HepG2 (cell line): Measurements from ENCODE around the gene ZNF660.

ENCODE experiments used
- EP300 ChIP-seq, 3 experiments: sonication (generic) in 1 of 3; formaldehyde crosslinking in 1 of 3; IDR thresholded peaks; 2 replicates each; pipeline versions ENCODE4 v1.5.1 to v1.6.1; 2011 to 2020; ENCODE audit warnings: low read depth in 2 of 3, low read length in 2 of 3, borderline replicate concordance in 1 of 3, improper control_type of control experiment in 1 of 3, mild to moderate bottlenecking in 1 of 3, missing genetic modification reagents in 1 of 3, moderate library complexity in 1 of 3
- TF ChIP-seq, protein P1 (sequence below): sonication (generic); formaldehyde crosslinking; IDR thresholded peaks from 2 replicates; pipeline ENCODE4 v1.5.0; 2020; ENCODE audit warnings: mild to moderate bottlenecking, missing genetic modification reagents, moderate library complexity
- TF ChIP-seq, protein P2 (sequence below): sonication (generic); formaldehyde crosslinking; IDR thresholded peaks from 2 replicates; pipeline ENCODE4 v1.4.0; 2020; ENCODE audit warnings: missing genetic modification reagents

DNA sequence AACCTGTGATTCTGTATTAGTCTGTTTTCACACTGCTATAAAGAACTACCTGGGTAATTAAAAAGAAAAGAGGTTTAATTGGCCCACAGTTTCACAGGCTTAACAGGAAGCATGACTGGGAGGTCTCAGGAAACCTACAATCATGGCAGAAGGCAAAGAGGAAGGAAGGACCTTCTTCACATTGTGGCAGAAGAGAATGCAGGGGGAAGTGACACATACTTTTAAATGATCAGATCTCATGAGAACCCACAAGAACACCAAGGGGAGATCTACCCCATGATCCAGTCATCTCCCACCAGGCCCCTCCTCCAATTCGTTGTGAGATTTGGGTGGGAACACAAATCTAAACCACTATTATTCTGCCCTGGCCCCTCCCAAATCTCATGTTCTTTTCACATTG is 23.7 kb upstream of the ZNF660 start:
- TF ChIP-seq, protein P1, sequence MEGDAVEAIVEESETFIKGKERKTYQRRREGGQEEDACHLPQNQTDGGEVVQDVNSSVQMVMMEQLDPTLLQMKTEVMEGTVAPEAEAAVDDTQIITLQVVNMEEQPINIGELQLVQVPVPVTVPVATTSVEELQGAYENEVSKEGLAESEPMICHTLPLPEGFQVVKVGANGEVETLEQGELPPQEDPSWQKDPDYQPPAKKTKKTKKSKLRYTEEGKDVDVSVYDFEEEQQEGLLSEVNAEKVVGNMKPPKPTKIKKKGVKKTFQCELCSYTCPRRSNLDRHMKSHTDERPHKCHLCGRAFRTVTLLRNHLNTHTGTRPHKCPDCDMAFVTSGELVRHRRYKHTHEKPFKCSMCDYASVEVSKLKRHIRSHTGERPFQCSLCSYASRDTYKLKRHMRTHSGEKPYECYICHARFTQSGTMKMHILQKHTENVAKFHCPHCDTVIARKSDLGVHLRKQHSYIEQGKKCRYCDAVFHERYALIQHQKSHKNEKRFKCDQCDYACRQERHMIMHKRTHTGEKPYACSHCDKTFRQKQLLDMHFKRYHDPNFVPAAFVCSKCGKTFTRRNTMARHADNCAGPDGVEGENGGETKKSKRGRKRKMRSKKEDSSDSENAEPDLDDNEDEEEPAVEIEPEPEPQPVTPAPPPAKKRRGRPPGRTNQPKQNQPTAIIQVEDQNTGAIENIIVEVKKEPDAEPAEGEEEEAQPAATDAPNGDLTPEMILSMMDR (CRISPR knock-in tag) = no peak
- no peak for TF ChIP-seq EP300 (IDR thresholded peaks at IDR 0.05; ENCODE audit: low read depth in 2 of 2, low read length in 2 of 2)
- TF ChIP-seq EP300 (CRISPR knock-in tag; IDR thresholded peaks at IDR 0.05; ENCODE audit: borderline replicate concordance) = no peak
- TF ChIP-seq, protein P2, sequence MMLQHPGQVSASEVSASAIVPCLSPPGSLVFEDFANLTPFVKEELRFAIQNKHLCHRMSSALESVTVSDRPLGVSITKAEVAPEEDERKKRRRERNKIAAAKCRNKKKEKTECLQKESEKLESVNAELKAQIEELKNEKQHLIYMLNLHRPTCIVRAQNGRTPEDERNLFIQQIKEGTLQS (CRISPR knock-in tag) = no peak
